ENCODE data around the gene PCGF5.

- TF ChIP-seq, protein P1, sequence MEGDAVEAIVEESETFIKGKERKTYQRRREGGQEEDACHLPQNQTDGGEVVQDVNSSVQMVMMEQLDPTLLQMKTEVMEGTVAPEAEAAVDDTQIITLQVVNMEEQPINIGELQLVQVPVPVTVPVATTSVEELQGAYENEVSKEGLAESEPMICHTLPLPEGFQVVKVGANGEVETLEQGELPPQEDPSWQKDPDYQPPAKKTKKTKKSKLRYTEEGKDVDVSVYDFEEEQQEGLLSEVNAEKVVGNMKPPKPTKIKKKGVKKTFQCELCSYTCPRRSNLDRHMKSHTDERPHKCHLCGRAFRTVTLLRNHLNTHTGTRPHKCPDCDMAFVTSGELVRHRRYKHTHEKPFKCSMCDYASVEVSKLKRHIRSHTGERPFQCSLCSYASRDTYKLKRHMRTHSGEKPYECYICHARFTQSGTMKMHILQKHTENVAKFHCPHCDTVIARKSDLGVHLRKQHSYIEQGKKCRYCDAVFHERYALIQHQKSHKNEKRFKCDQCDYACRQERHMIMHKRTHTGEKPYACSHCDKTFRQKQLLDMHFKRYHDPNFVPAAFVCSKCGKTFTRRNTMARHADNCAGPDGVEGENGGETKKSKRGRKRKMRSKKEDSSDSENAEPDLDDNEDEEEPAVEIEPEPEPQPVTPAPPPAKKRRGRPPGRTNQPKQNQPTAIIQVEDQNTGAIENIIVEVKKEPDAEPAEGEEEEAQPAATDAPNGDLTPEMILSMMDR (IDR thresholded peaks at IDR 0.05): no peak
- no peak for TF ChIP-seq POLR2A (IDR thresholded peaks at IDR 0.05)
Observed at GRCh38 chr10:91194497-91195179, 25.8 kb upstream of the PCGF5 start.

All from heart left ventricle (tissue), 13 donors.